ENCODE data around the gene PSMA1. TPM values are rescaled to one million over a fixed set of nuclear protein-coding genes. Genes with fewer than 3 reads are reported as not detected.

The PSMA1 gene
- total RNA-seq, 1 experiment from 2014 or later: 167 TPM

GRCh38 chr11:14455648-14456430, 64.3 kb downstream of the PSMA1 start:
- Mint-ChIP-seq H3K9me3 (no peaks in the 10 kb centered on the region), H3K4me1 (no peaks in the 10 kb centered on the region), H3K36me3 (ENCODE audit: insufficient read depth in 1 of 3, low read depth in 3 of 3) (peaks cover 16 to 39% (median 35%) of the 10 kb centered on the region in 3 experiments; a peak in 6 of 7 replicates), H3K27me3 (ENCODE audit: low read depth) (no peaks in the 10 kb centered on the region), H3K27ac (peak overlapping the region in 1 of 3 experiments; percentile 74; a peak in 2 of 7 replicates), H3K4me3 (no peak overlapping the region)
- no peak overlapping the region for H2BK120ac ChIP-seq (ENCODE audit: low read depth, low read length, poor library complexity, severe bottlenecking)
- no peak overlapping the region for H4K91ac ChIP-seq (ENCODE audit: insufficient read length, low read depth, low read length)
- no peak overlapping the region for H2AK5ac ChIP-seq (ENCODE audit: insufficient read length, low read length)
- no peak overlapping the region for H3K14ac ChIP-seq (ENCODE audit: insufficient read depth, low read length)
- H4K20me1 ChIP-seq (ENCODE audit: control insufficient read depth, insufficient read depth, insufficient read length): no peaks in the 10 kb centered on the region
- H2AFZ ChIP-seq (ENCODE audit: low read length): no peak overlapping the region
- H3K23me2 ChIP-seq (ENCODE audit: insufficient read length, low read depth, low read length, poor library complexity, severe bottlenecking): no peaks in the 10 kb centered on the region
- H3K4me1 ChIP-seq (ENCODE audit: insufficient read depth, low read length): no peaks in the 10 kb centered on the region
- H3K27ac ChIP-seq (ENCODE audit: insufficient read length, low read depth, low read length): no peak overlapping the region
- no peaks in the 10 kb centered on the region for H3K79me1 ChIP-seq (ENCODE audit: insufficient read depth, low read depth, low read length, poor library complexity, severe bottlenecking)
- DNase-seq: no peak
- no peaks in the 10 kb centered on the region for H3K27me3 ChIP-seq (ENCODE audit: insufficient read depth, low read length)
- TF ChIP-seq, protein P1, sequence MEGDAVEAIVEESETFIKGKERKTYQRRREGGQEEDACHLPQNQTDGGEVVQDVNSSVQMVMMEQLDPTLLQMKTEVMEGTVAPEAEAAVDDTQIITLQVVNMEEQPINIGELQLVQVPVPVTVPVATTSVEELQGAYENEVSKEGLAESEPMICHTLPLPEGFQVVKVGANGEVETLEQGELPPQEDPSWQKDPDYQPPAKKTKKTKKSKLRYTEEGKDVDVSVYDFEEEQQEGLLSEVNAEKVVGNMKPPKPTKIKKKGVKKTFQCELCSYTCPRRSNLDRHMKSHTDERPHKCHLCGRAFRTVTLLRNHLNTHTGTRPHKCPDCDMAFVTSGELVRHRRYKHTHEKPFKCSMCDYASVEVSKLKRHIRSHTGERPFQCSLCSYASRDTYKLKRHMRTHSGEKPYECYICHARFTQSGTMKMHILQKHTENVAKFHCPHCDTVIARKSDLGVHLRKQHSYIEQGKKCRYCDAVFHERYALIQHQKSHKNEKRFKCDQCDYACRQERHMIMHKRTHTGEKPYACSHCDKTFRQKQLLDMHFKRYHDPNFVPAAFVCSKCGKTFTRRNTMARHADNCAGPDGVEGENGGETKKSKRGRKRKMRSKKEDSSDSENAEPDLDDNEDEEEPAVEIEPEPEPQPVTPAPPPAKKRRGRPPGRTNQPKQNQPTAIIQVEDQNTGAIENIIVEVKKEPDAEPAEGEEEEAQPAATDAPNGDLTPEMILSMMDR (conservative IDR thresholded peaks at IDR 0.05): no peak
- H3K4me2 ChIP-seq (ENCODE audit: insufficient read depth, insufficient read length, low read length): no peak overlapping the region
- H3T11ph ChIP-seq (ENCODE audit: low read length): no peak overlapping the region
- H4K5ac ChIP-seq (ENCODE audit: insufficient read length, low read depth, low read length): no peak overlapping the region
- no peak overlapping the region for H3K18ac ChIP-seq (ENCODE audit: insufficient read length, low read depth, low read length)
- no peak overlapping the region for H3K4ac ChIP-seq (ENCODE audit: low read depth, low read length)
- H3K9ac ChIP-seq (ENCODE audit: extremely low read depth, insufficient read length, low read length): no peak overlapping the region
- WGBS (ENCODE audit: extremely low coverage, insufficient read length, low lambda C conversion rate): no CpG with 5 or more reads among the region's 3 CpGs
- no peak overlapping the region for H2BK20ac ChIP-seq (ENCODE audit: low read depth, low read length, poor library complexity, severe bottlenecking)
- H2BK12ac ChIP-seq (ENCODE audit: insufficient read length, low read depth, low read length): no peak overlapping the region
- H3K79me2 ChIP-seq (ENCODE audit: insufficient read depth, low read length): no peaks in the 10 kb centered on the region
- H3K56ac ChIP-seq (ENCODE audit: insufficient read length, low read depth, low read length): no peak overlapping the region
- no peak overlapping the region for H2BK15ac ChIP-seq (ENCODE audit: low read depth, low read length)
- no peaks in the 10 kb centered on the region for H3K9me3 ChIP-seq (ENCODE audit: control insufficient read depth, low read depth, low read length)
- no peak overlapping the region for H2BK5ac ChIP-seq (ENCODE audit: insufficient read length, low read length)
- no peak overlapping the region for H4K8ac ChIP-seq (replicated peaks; ENCODE audit: insufficient read length, low read depth, low read length)
- no peak overlapping the region for H3K23ac ChIP-seq (ENCODE audit: insufficient read length, low read depth, low read length)

Other genes starting within 250 kb of the PSMA1 start
- gene RRAS2, start 161.2 kb downstream of the PSMA1 start, total RNA-seq (2021): 154 and 158 TPM in 2 replicates
- gene COPB1, start 20.6 kb downstream of the PSMA1 start, total RNA-seq (2021): 71.6 and 73.1 TPM in 2 replicates
- gene PDE3B, start 123.4 kb upstream of the PSMA1 start, total RNA-seq (2021): 6.6 and 7.2 TPM in 2 replicates

All from H9 (cell line).